LNCAP (cell line): ENCODE measurements around the gene THEMIS2.

ENCODE experiments used
- CTCF ChIP-seq: fragments of 450-650 bp; IDR thresholded peaks from 2 replicates; pipeline ENCODE4 v1.5.1; 2017; ENCODE audit warnings: mild to moderate bottlenecking

The THEMIS2 gene

GRCh38 chr1:27878787-27879335 is 6.5 kb downstream of the THEMIS2 start:
- no peak for TF ChIP-seq CTCF

- no peak for TF ChIP-seq CTCF
Observed at GRCh38 chr1:27879374-27880082, 7.2 kb downstream of the THEMIS2 start.

GRCh38 chr1:27882543-27882903 is 10.2 kb downstream of the THEMIS2 start:
- no peak for TF ChIP-seq CTCF

GRCh38 chr1:27883536-27883935 is 11.2 kb downstream of the THEMIS2 start:
- TF ChIP-seq CTCF = no peak

GRCh38 chr1:27884006-27884954 is 11.9 kb downstream of the THEMIS2 start:
- no peak for TF ChIP-seq CTCF

- no peak for TF ChIP-seq CTCF
Observed at GRCh38 chr1:27885114-27885528, 12.8 kb downstream of the THEMIS2 start.

GRCh38 chr1:27885621-27886352 is 13.4 kb downstream of the THEMIS2 start:
- TF ChIP-seq CTCF = no peak
